Duodenal mucosa (tissue), 2 donors: ENCODE results near the gene TMEM106B.
"Not testable (repeated sequence)": the region's sequence is repeated elsewhere in the genome, so short reads cannot be mapped to it uniquely, and the experiment has no call there.

ENCODE experiments used
- H3K27ac ChIP-seq: one replicate; pipeline ENCODE4 v1.7.0; 2013; ENCODE audit warnings: low read depth, low read length
- H3K27me3 ChIP-seq, 2 donors: one replicate each; pipeline ENCODE4 v1.7.0; 2013; ENCODE audit warnings: low read length in 2 of 2, control low read depth in 1 of 2; ENCODE audit not compliant: insufficient read depth in 2 of 2, control insufficient read depth in 1 of 2
- H3K36me3 ChIP-seq, 2 donors: one replicate each; pipeline ENCODE4 v1.7.0; 2013; ENCODE audit warnings: low read length in 2 of 2, control low read depth in 1 of 2; ENCODE audit not compliant: insufficient read depth in 2 of 2, control insufficient read depth in 1 of 2
- H3K4me1 ChIP-seq, 2 donors: one replicate each; pipeline ENCODE4 v1.7.0; 2013; ENCODE audit warnings: low read length in 2 of 2, control low read depth in 1 of 2; ENCODE audit not compliant: insufficient read depth in 2 of 2, control insufficient read depth in 1 of 2
- H3K4me3 ChIP-seq, 2 donors: one replicate each; pipeline ENCODE4 v1.7.0; 2013; ENCODE audit warnings: low read length in 2 of 2, low read depth in 1 of 2
- H3K9ac ChIP-seq, 2 donors: one replicate each; pipeline ENCODE4 v1.7.0; 2013; ENCODE audit warnings: low read length in 2 of 2, low read depth in 1 of 2
- H3K9me3 ChIP-seq, 2 donors: one replicate each; pipeline ENCODE4 v1.7.0; 2013; ENCODE audit warnings: low read length in 2 of 2, control low read depth in 1 of 2; ENCODE audit not compliant: control insufficient read depth in 1 of 2

The TMEM106B gene

DNA sequence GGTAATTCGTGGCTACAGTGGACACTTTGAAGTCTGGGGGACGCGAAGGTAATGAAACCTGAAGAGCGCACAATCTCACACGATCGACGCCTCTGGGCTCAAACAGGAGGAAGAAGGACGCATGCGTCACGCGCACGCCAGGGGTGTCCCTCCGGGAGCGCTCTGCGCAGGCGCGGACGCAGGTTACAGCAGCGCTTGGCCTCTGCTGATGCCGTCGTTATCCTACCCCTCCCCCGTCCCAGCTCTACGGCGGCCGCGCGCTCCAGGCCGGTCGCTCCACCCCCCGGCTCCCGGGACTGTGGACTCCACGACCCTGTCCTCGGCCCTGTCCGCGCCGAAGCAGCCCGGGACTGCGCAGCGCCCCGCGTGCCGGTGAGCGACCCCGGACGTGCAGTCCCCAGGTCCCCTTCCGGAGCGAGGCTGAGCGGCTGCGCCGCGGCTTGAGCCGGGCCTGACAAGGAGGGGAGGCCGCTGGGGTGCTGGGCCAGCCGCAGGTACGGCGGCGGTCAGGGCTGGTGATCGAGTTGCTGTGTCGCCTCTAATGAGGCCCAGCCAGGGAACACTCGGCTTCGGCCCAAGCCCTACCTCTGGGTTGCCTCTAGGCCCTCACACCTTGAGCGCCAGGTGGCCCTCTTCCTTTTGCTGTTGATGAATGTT, at the start of gene TMEM106B:
Gene TMEM106B (plus strand): TSS at position 241 of the 657 bp plus-strand sequence. CDS start 3,517 bp downstream, outside the sequence.
- Histone ChIP-seq H3K27me3 (no peaks in the 10 kb centered on the region), H3K36me3 (peaks cover 3 to 5% of the 10 kb centered on the region in 2 donors), H3K4me1 (peaks cover 6 to 10% of the 10 kb centered on the region in 2 donors), H3K27ac (peak within 1 kb of the TSS; percentile 95), H3K4me3 (peak within 1 kb of the TSS; percentile 79 to 93), H3K9ac (peak within 1 kb of the TSS; percentile 70 to 88), H3K9me3 (no peaks in the 10 kb centered on the region)

DNA sequence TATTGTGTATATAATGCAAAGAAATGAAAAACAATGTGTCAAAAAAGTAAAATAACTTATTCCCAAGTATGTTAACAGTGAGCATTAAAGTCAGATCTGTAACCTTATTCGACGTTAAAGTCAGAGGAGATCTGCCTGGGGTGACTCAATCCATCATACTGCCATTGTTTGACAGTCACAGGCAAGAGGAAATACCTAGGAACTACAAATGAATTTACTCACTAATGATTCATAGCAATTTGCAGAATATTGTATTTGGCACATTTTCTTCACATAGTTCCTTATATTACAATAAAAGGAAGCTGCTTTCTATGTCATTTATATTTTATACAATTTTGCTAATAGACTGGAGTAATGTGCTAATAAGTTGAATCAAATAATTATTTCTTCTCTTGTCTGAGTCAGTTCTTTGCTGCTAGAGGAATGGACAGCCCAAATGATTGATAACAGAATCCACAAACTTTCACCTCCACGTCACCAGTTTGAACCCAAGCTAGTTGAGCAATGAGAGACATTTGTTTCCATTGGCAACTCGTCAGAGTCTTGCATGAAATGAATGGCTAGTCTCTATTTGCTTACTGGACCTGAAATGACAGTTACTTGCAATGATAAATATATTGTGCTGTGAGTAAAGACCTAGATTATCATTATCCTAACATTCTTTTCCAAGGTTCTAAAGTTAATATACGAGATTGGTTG, 48.5 kb upstream of the TMEM106B start:
- no peaks in the 10 kb centered on the region for H3K36me3 ChIP-seq
- H3K9me3 ChIP-seq = no peaks in the 10 kb centered on the region
- H3K4me3 ChIP-seq = no peak overlapping the region

DNA sequence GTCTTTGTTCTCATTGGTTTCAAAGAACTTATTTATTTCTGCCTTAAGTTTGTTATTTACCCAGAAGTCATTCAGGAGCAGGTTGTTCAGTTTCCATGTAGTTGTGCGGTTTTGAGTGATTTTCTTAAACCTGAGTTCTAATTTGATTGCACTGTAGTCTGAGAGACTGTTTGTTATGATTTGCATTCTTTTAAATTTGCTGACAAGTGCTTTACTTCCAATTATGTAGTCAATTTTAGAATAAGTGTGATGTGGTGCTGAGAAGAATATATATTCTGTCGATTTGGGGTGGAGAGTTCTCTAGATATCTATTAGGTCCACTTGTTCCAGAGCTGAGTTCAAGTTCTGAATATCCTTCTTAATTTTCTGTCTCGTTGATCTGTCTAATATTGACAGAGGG, 43.0 kb upstream of the TMEM106B start:
- H3K4me1 ChIP-seq, H3K27me3 ChIP-seq, H3K4me3 ChIP-seq, H3K27ac ChIP-seq, H3K9ac ChIP-seq, H3K36me3 ChIP-seq, H3K9me3 ChIP-seq: not testable (repeated sequence)

More for the DNA sequence above, 48.5 kb upstream of the TMEM106B start:
- Histone ChIP-seq H3K9ac (no peak overlapping the region), H3K27ac (no peak overlapping the region), H3K27me3 (no peaks in the 10 kb centered on the region), H3K4me1 (no peaks in the 10 kb centered on the region)

DNA sequence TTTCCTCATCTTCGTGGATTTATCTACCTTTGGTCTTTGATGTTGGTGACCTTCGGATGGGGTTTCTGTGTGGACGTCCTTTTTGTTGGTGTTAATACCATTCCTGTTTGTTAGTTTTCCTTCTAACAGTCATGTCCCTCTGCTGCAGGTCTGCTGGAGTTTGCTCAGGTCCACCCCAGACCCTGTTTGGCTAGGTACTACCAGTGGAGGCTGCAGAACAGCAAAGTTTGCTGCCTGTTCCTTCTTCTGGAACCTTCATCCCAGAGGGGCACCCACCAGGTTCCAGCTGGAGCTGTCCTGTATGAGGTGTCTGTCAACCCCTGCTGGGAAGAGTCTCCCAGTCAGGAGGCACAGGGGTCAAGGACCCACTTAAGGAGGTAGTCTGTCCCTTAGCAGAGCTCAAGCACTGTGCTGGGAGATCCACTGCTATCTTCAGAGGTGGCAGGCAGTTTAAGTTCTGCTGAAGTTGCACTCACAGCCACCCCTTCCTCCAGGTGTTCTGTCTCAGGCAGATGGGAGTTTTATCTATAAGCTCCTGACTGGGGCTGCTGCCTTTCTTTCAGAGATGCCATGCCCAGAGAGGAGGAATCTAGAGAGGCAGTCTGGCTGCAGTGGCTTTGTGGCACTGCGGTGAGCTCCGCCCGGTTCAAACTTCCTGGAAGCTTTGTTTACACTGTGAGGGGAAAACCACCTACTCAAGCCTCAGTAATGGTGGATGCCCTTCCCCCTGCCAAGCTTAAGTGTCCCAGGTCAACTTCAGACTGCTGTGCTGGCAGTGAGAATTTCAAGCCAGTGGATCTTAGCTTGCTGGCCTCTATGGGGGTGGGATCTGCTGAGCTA, 40.9 kb upstream of the TMEM106B start:
- not testable (repeated sequence) for H3K27me3 ChIP-seq, H3K27ac ChIP-seq, H3K4me1 ChIP-seq, H3K36me3 ChIP-seq, H3K9ac ChIP-seq, H3K9me3 ChIP-seq, H3K4me3 ChIP-seq

DNA sequence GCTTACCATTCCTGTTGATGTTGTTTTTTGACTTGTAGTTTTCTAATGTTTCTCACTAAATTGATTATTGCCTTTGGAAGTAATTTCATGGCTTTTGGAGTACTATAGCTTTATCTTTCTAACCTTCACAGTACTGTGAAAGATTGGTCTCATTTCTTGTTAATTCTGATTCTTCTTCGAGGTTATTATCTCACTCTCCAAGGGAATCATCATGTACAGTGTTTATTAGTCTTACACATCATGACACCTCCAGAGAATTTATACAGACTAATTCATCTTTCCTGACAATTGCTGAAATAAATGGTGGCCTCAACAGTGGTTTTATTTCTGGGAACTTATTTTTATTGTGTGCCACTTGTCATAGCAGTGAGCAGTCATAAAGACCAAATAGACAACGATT, 37.4 kb upstream of the TMEM106B start:
- Histone ChIP-seq H3K4me3 (no peak overlapping the region), H3K9me3 (no peaks in the 10 kb centered on the region), H3K36me3 (no peaks in the 10 kb centered on the region), H3K9ac (no peak overlapping the region), H3K27ac (no peak overlapping the region), H3K27me3 (no peaks in the 10 kb centered on the region), H3K4me1 (no peaks in the 10 kb centered on the region)

DNA sequence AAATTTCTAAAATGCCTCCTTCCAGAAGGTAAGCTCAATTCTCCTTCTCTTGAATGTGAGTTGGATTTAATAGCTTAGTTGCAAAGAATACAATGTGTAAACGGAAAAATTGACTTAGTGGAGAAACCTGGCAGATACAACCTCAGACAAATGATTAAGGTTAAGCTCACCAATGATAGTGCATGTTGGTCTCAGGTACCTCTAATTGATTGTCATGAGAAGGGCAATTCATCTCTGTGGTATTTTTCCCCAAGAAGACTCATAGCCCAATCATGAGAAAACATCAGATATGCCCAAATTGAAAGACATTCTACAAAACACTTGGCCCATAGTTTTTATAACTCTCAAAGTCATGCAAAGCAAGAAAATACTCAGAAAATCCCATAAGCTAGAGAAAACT, 36.2 kb upstream of the TMEM106B start:
- Histone ChIP-seq H3K9me3 (no peaks in the 10 kb centered on the region), H3K36me3 (no peaks in the 10 kb centered on the region), H3K4me3 (no peak overlapping the region), H3K27ac (no peak overlapping the region), H3K9ac (no peak overlapping the region), H3K4me1 (no peaks in the 10 kb centered on the region), H3K27me3 (no peaks in the 10 kb centered on the region)

DNA sequence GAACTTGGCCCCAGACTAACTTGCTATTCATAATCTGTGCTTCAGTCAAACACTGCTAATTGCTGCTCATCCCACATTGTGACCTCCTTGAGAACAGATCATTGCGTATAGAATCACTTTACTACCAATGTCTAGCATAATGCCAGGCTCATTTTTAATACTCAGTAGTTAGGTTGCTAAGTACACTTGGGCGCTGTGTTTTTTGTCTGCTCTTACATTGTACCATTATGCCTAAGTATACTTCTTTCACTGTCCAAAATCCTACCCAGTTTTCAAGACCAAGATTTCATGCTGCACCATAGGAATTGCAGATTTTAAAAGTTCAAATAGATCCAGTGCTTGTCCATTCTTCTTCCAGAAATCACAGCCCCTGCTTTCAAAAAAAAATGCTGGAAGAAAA, 32.8 kb upstream of the TMEM106B start:
- Histone ChIP-seq H3K27ac (no peak overlapping the region), H3K27me3 (no peaks in the 10 kb centered on the region), H3K4me1 (no peaks in the 10 kb centered on the region), H3K9ac (no peak overlapping the region), H3K36me3 (no peaks in the 10 kb centered on the region), H3K4me3 (no peak overlapping the region), H3K9me3 (no peaks in the 10 kb centered on the region)

DNA sequence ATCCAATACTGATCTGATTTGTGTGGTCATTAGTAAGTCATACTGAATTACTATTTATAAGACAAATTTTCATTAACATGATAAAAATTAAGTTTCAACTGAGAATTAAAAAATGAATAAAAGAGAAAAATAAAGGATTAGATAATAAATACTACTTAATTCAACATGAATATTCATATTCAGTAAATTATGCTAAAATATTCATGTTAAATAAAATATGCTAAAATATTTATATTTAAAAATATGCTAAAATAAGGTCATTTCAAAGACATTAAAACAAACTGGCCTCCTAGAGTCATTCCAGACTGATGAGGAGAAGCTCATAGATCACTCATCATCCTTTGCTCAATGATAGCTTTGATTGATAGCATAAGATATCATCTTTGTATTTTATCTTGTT, 16.7 kb upstream of the TMEM106B start:
- no peaks in the 10 kb centered on the region for H3K4me1 ChIP-seq
- H3K36me3 ChIP-seq = no peaks in the 10 kb centered on the region
- H3K9me3 ChIP-seq = no peaks in the 10 kb centered on the region
- H3K27me3 ChIP-seq = no peaks in the 10 kb centered on the region
- H3K9ac ChIP-seq = no peak overlapping the region
- H3K4me3 ChIP-seq = no peak overlapping the region
- H3K27ac ChIP-seq = no peak overlapping the region

DNA sequence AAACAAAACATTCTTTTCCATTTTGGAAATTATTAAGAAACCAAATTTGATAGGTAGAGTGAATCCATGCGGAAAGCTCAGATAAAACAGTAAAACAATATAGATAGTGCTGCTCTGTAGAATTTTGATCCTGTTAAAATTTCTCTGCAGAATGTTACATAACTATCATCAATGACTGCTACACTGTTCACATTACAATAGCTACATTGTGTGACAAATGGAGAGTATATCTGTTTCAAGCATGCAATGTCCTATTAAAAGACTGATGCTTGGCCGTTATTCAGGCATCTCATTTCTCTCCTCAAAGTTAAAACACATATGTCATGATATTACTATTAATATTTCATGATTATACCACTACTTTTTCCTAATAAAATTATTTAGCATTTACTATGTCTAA, 14.7 kb upstream of the TMEM106B start:
- no peak overlapping the region for H3K27ac ChIP-seq
- no peak overlapping the region for H3K4me3 ChIP-seq
- H3K9me3 ChIP-seq = no peaks in the 10 kb centered on the region
- H3K4me1 ChIP-seq = no peaks in the 10 kb centered on the region
- no peak overlapping the region for H3K9ac ChIP-seq
- no peaks in the 10 kb centered on the region for H3K36me3 ChIP-seq
- no peaks in the 10 kb centered on the region for H3K27me3 ChIP-seq

DNA sequence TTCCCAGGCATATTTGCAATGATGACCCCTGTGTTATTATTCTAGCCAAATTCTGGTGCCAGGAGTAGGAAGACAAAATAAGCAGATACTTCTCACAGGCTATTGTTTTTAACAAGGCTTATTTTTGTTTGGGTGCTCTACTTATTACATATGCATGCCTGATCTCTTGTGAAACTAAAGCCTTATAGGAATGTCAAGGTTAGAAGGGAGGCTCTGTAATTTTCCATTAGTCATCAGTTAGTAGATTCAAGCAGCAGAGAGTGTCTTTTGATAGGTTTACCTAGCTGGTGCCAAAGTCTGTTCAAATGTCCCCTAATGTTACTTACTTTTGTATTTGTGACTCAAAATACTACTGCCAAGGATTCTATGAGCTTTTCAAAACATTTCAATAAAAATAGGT, 11.7 kb upstream of the TMEM106B start:
- H3K4me1 ChIP-seq = no peaks in the 10 kb centered on the region
- H3K9ac ChIP-seq = no peak overlapping the region
- no peak overlapping the region for H3K27ac ChIP-seq
- no peak overlapping the region for H3K4me3 ChIP-seq
- H3K9me3 ChIP-seq = no peaks in the 10 kb centered on the region
- H3K36me3 ChIP-seq = no peaks in the 10 kb centered on the region
- no peaks in the 10 kb centered on the region for H3K27me3 ChIP-seq
